Naive thymus-derived CD8-positive, alpha-beta T cell (primary cell): ENCODE results near the gene SCYL1. TPM values are rescaled to one million over a fixed set of nuclear protein-coding genes. Genes with fewer than 3 reads are reported as not detected.
"Not testable (repeated sequence)": the region's sequence is repeated elsewhere in the genome, so short reads cannot be mapped to it uniquely, and the experiment has no call there.

Source experiments
- ATAC-seq, 2 donors: fragments of 150-1000 bp; cut with Tn5 transposase in 1 of 2; sonication (Bioruptor Pico), chemical (Tn5 transposase) in 1 of 2; 1 replicate in 1 of 2; 2 replicates in 1 of 2; pipeline ENCODE4 v1.10.0; 2021; ENCODE audit warnings: mild to moderate bottlenecking in 2 of 2, moderate library complexity in 2 of 2
- POLR2A ChIA-PET: fragments of 350-600 bp; sonication (Branson Sonifier 250); formaldehyde crosslinking; loops from one replicate; lab custom pipeline; 2021; ENCODE audit warnings: antibody characterized with exemption; lab: Charles Lee
- DNase-seq, 10 donors: peaks; one replicate each; pipeline versions ENCODE4 v3.0.0 to v3.0.0-alpha.2; 2020 to 2022
- H3K27ac Mint-ChIP-seq, 10 donors: one replicate each; pipeline ENCODE4 v1.8.0; 2020 to 2022; ENCODE audit warnings: mild to moderate bottlenecking in 10 of 10, mixed read lengths in 10 of 10, moderate library complexity in 4 of 10, inconsistent platforms in 1 of 10
- H3K27me3 Mint-ChIP-seq, 5 donors: one replicate each; pipeline ENCODE4 v1.8.0; 2021 to 2022; ENCODE audit warnings: mixed read lengths in 5 of 5
- H3K36me3 Mint-ChIP-seq, 3 donors: one replicate each; pipeline ENCODE4 v1.8.0; 2020 to 2022; ENCODE audit warnings: mixed read lengths in 3 of 3, mild to moderate bottlenecking in 2 of 3, inconsistent platforms in 1 of 3
- H3K4me1 Mint-ChIP-seq, 4 donors: one replicate each; pipeline ENCODE4 v1.8.0; 2021 to 2022; ENCODE audit warnings: mixed read lengths in 4 of 4
- H3K4me3 Mint-ChIP-seq, 10 donors: one replicate each; pipeline ENCODE4 v1.8.0; 2020 to 2022; ENCODE audit warnings: mild to moderate bottlenecking in 10 of 10, mixed read lengths in 10 of 10, moderate library complexity in 6 of 10, inconsistent platforms in 1 of 10
- H3K9me3 Mint-ChIP-seq, 9 donors: one replicate each; pipeline ENCODE4 v1.8.0; 2020 to 2022; ENCODE audit warnings: mixed read lengths in 9 of 9, mild to moderate bottlenecking in 3 of 9, inconsistent platforms in 1 of 9, moderate library complexity in 1 of 9
- polyA plus RNA-seq, 3 donors: library from polyadenylated mRNA; unstranded; fragments of 300-500 nt; fragmentation: Illumina TruSeq; gene quantifications; one replicate each; pipeline ENCODE4 v1.2.3, GENCODE V29; 2021
- total RNA-seq, 8 experiments: library from RNA in 2 of 8; stranded (reverse) in 2 of 8; gene quantifications; one replicate each; pipeline ENCODE4 v1.2.3 and lab custom pipeline; 2021 to 2026

The SCYL1 gene
- total and polyA plus RNA-seq, 5 experiments from 2014 or later, result 23.2 to 70.6 (median 41.5) TPM

GRCh38 chr11:65502274-65502554 lies 22.7 kb upstream of the SCYL1 start:
- peaks cover 25 to 49% (median 37%) of the 10 kb centered on the region in 4 donors for H3K4me1 Mint-ChIP-seq
- peak overlapping the region in 1 of 10 donors; percentile 40 for H3K27ac Mint-ChIP-seq
- ATAC-seq (no peak), DNase-seq (peak in 1 of 10 donors; percentile 25)
- POLR2A ChIA-PET, result interaction anchor here (0.5 to 24.9 kb wide), 19 partner anchors 9 to 1261 kb away, joined by 3 to 2047 read pairs (median 4); partner anchors contain the start of genes FKBP2, FRMD8, NEAT1 and SCYL1
- no peaks in the 10 kb centered on the region for H3K27me3 Mint-ChIP-seq
- peaks cover 0 to 32% (median 25%) of the 10 kb centered on the region in 3 donors for H3K36me3 Mint-ChIP-seq
- H3K9me3 Mint-ChIP-seq, result no peaks in the 10 kb centered on the region
- no peak overlapping the region for H3K4me3 Mint-ChIP-seq

GRCh38 chr11:65502555-65503367 lies 22.1 kb upstream of the SCYL1 start:
- no peak for ATAC-seq
- H3K27ac Mint-ChIP-seq, result peak overlapping the region in 2 of 10 donors; percentile 40 to 63
- no peak overlapping the region for H3K4me3 Mint-ChIP-seq
- POLR2A ChIA-PET, result interaction anchor here (0.5 to 24.9 kb wide), 20 partner anchors 8 to 1262 kb away, joined by 3 to 2047 read pairs (median 4); partner anchors contain the start of genes FKBP2, FRMD8, NEAT1 and SCYL1
- H3K9me3 Mint-ChIP-seq, result no peaks in the 10 kb centered on the region
- peak in 3 of 10 donors; percentile 12 to 37 (median 24) for DNase-seq
- no peaks in the 10 kb centered on the region for H3K27me3 Mint-ChIP-seq
- H3K4me1 Mint-ChIP-seq, result peaks cover 31 to 53% (median 41%) of the 10 kb centered on the region in 4 donors
- peaks cover 0 to 32% (median 25%) of the 10 kb centered on the region in 3 donors for H3K36me3 Mint-ChIP-seq

GRCh38 chr11:65503368-65503948 lies 21.4 kb upstream of the SCYL1 start:
- Mint-ChIP-seq H3K27ac (peak overlapping the region in 9 of 10 donors; percentile 48 to 95 (median 76)), H3K27me3 (no peaks in the 10 kb centered on the region), H3K4me3 (no peak overlapping the region), H3K4me1 (peaks cover 37 to 55% (median 44%) of the 10 kb centered on the region in 4 donors), H3K36me3 (peaks cover 0 to 32% (median 25%) of the 10 kb centered on the region in 3 donors), H3K9me3 (no peaks in the 10 kb centered on the region)
- ATAC-seq, result no peak
- DNase-seq, result no peak
- POLR2A ChIA-PET, result interaction anchor here (0.5 to 24.9 kb wide), 10 partner anchors 9 to 1817 kb away, joined by 3 to 2047 read pairs (median 32); partner anchors contain the start of genes FAU, FRMD8, MRPL49 and NEAT1

- H3K27ac Mint-ChIP-seq, result peak overlapping the region in 9 of 10 donors; percentile 57 to 95 (median 87)
Observed at GRCh38 chr11:65503949-65504673, 20.8 kb upstream of the SCYL1 start.

GRCh38 chr11:65504674-65505465 lies 20.0 kb upstream of the SCYL1 start:
- Mint-ChIP-seq H3K27ac (peak overlapping the region in 9 of 10 donors; percentile 67 to 95 (median 89)), H3K36me3 (peaks cover 0 to 32% (median 25%) of the 10 kb centered on the region in 3 donors), H3K9me3 (no peaks in the 10 kb centered on the region), H3K27me3 (no peaks in the 10 kb centered on the region), H3K4me1 (peaks cover 39 to 59% (median 51%) of the 10 kb centered on the region in 4 donors), H3K4me3 (no peak overlapping the region)
- DNase-seq (peak in 1 of 10 donors; percentile 24), ATAC-seq (no peak)
- POLR2A ChIA-PET, result interaction anchor here (0.6 to 24.9 kb wide), 20 partner anchors 8 to 383 kb away, joined by 3 to 2047 read pairs (median 5); partner anchors contain the start of genes DPF2, FAM89B, FAU and FRMD8

More at GRCh38 chr11:65503949-65504673, 20.8 kb upstream of the SCYL1 start:
- ATAC-seq (no peak), DNase-seq (peak in 3 of 10 donors; percentile 12 to 38 (median 29))
- POLR2A ChIA-PET, result interaction anchor here (0.5 to 24.9 kb wide), 15 partner anchors 7 to 1817 kb away, joined by 3 to 2047 read pairs (median 5); partner anchors contain the start of genes FAU, FRMD8, MALAT1 and MRPL49
- Mint-ChIP-seq H3K9me3 (no peaks in the 10 kb centered on the region), H3K4me1 (peaks cover 36 to 55% (median 48%) of the 10 kb centered on the region in 4 donors), H3K4me3 (no peak overlapping the region), H3K27me3 (no peaks in the 10 kb centered on the region), H3K36me3 (peaks cover 0 to 32% (median 25%) of the 10 kb centered on the region in 3 donors)

GRCh38 chr11:65505466-65506289 lies 19.2 kb upstream of the SCYL1 start:
- H3K4me3 Mint-ChIP-seq, result no peak overlapping the region
- H3K27ac Mint-ChIP-seq, result peak overlapping the region in 9 of 10 donors; percentile 67 to 95 (median 89)
- H3K4me1 Mint-ChIP-seq, result peaks cover 42 to 63% (median 55%) of the 10 kb centered on the region in 4 donors
- H3K9me3 Mint-ChIP-seq, result no peaks in the 10 kb centered on the region
- no peaks in the 10 kb centered on the region for H3K27me3 Mint-ChIP-seq
- ATAC-seq, result no peak
- peak in 2 of 10 donors; percentile 22 to 34 for DNase-seq
- peaks cover 0 to 32% (median 25%) of the 10 kb centered on the region in 3 donors for H3K36me3 Mint-ChIP-seq
- POLR2A ChIA-PET, result interaction anchor here (0.6 to 24.9 kb wide), 26 partner anchors 9 to 393 kb away, joined by 3 to 2047 read pairs (median 4); partner anchors contain the start of genes DPF2, FAM89B, FAU and FRMD8

- peak in 3 of 10 donors; percentile 42 to 55 (median 47) for DNase-seq
- Mint-ChIP-seq H3K9me3 (no peaks in the 10 kb centered on the region), H3K27ac (peak overlapping the region in 9 of 10 donors; percentile 67 to 95 (median 89)), H3K4me1 (peaks cover 40 to 66% (median 58%) of the 10 kb centered on the region in 4 donors), H3K4me3 (no peak overlapping the region), H3K36me3 (peaks cover 0 to 32% (median 25%) of the 10 kb centered on the region in 3 donors), H3K27me3 (no peaks in the 10 kb centered on the region)
- peak; percentile 2 for ATAC-seq
- POLR2A ChIA-PET, result interaction anchor here (0.6 to 24.9 kb wide), 23 partner anchors 9 to 394 kb away, joined by 3 to 2047 read pairs (median 4); partner anchors contain the start of genes DPF2, FAM89B, FRMD8 and MALAT1
Observed at GRCh38 chr11:65506290-65506771, 18.6 kb upstream of the SCYL1 start.

- Mint-ChIP-seq H3K36me3 (peaks cover 0 to 32% (median 25%) of the 10 kb centered on the region in 3 donors), H3K9me3 (no peaks in the 10 kb centered on the region), H3K4me1 (peaks cover 38 to 66% (median 58%) of the 10 kb centered on the region in 4 donors), H3K27me3 (no peaks in the 10 kb centered on the region), H3K4me3 (no peak overlapping the region), H3K27ac (peak overlapping the region in 9 of 10 donors; percentile 67 to 95 (median 89))
- DNase-seq (peak in 5 of 10 donors; percentile 50 to 57 (median 56)), ATAC-seq (peak; percentile 36 to 55)
- POLR2A ChIA-PET, result interaction anchor here (0.6 to 24.9 kb wide), 28 partner anchors 10 to 395 kb away, joined by 3 to 2047 read pairs (median 4); partner anchors contain the start of genes DPF2, FAM89B, FRMD8 and MALAT1
Observed at GRCh38 chr11:65506772-65507505, 17.9 kb upstream of the SCYL1 start.

GRCh38 chr11:65512311-65512710 lies 12.6 kb upstream of the SCYL1 start:
- H3K27ac Mint-ChIP-seq, H3K9me3 Mint-ChIP-seq, H3K4me3 Mint-ChIP-seq, ATAC-seq, H3K36me3 Mint-ChIP-seq, H3K27me3 Mint-ChIP-seq, DNase-seq: not testable (repeated sequence)
- POLR2A ChIA-PET, result interaction anchor here (0.7 to 17.3 kb wide), 7 partner anchors 10 to 472 kb away, joined by 3 to 959 read pairs (median 6); partner anchors contain the start of gene MALAT1
- H3K4me1 Mint-ChIP-seq, result peaks cover 21 to 38% (median 24%) of the 10 kb centered on the region in 4 donors
